Measurements from ENCODE around the gene ARHGAP44. TPM values are rescaled to one million over a fixed set of nuclear protein-coding genes. Genes with fewer than 3 reads are reported as not detected.

ARHGAP44 gene
- total and polyA plus RNA-seq, 4 donors: 0.14 to 1.3 (median 0.42) TPM

DNA sequence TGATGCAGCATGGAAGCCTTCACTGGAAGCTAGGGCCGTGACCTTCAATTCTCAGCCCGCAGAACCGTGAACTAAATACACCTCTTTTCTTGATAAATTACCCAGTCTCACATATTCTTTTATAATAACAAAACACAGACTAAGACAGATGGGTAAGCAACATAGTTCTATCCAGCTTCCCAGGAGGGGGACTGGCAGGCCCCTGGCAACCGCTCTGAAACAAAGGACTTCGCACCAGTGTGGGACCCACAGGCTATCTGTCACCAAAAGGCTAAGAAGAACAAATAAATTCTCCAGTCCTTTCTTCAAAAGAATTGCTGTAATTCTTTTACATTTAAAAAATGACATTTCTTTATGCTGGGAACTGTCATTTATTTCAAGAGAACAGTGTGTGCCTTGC lies 209.6 kb downstream of the ARHGAP44 start:
- Histone ChIP-seq H3K4me1 (ENCODE audit: control insufficient read depth in 4 of 4, insufficient read depth in 4 of 4, low read length in 3 of 4) (peaks cover 0 to 11% (median 0%) of the 10 kb centered on the region in 4 donors), H3K9ac (ENCODE audit: low read depth in 1 of 2, low read length in 2 of 2) (no peak overlapping the region), H3K4me3 (ENCODE audit: low read depth in 1 of 3, low read length in 3 of 3) (no peak overlapping the region), H3K9me3 (ENCODE audit: control insufficient read depth in 4 of 4, low read length in 3 of 4) (no peaks in the 10 kb centered on the region), H3K27ac (ENCODE audit: low read depth in 1 of 2, low read length in 2 of 2) (no peak overlapping the region), H3K36me3 (ENCODE audit: control insufficient read depth in 4 of 4, insufficient read depth in 3 of 4, low read depth in 1 of 4, low read length in 3 of 4) (peaks cover 32 to 81% (median 75%) of the 10 kb centered on the region in 4 donors), H3K27me3 (ENCODE audit: control insufficient read depth in 4 of 4, insufficient read depth in 4 of 4, low read length in 3 of 4) (no peaks in the 10 kb centered on the region)
- TF ChIP-seq FOXA1 (IDR thresholded peaks at IDR 0.05): no peak
- TF ChIP-seq REST (IDR thresholded peaks at IDR 0.05): no peak
- TF ChIP-seq, protein P1, sequence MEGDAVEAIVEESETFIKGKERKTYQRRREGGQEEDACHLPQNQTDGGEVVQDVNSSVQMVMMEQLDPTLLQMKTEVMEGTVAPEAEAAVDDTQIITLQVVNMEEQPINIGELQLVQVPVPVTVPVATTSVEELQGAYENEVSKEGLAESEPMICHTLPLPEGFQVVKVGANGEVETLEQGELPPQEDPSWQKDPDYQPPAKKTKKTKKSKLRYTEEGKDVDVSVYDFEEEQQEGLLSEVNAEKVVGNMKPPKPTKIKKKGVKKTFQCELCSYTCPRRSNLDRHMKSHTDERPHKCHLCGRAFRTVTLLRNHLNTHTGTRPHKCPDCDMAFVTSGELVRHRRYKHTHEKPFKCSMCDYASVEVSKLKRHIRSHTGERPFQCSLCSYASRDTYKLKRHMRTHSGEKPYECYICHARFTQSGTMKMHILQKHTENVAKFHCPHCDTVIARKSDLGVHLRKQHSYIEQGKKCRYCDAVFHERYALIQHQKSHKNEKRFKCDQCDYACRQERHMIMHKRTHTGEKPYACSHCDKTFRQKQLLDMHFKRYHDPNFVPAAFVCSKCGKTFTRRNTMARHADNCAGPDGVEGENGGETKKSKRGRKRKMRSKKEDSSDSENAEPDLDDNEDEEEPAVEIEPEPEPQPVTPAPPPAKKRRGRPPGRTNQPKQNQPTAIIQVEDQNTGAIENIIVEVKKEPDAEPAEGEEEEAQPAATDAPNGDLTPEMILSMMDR (IDR thresholded peaks at IDR 0.05; ENCODE audit: low read depth, low read length, missing input control): no peak
- no peak for TF ChIP-seq YY1 (IDR thresholded peaks at IDR 0.05)
- no peak for TF ChIP-seq HNF4A (conservative IDR thresholded peaks at IDR 0.05)
- 97% methylated on average over 5 of the region's 5 CpGs for WGBS
- DNase-seq (ENCODE audit: low spot score): no peak

DNA sequence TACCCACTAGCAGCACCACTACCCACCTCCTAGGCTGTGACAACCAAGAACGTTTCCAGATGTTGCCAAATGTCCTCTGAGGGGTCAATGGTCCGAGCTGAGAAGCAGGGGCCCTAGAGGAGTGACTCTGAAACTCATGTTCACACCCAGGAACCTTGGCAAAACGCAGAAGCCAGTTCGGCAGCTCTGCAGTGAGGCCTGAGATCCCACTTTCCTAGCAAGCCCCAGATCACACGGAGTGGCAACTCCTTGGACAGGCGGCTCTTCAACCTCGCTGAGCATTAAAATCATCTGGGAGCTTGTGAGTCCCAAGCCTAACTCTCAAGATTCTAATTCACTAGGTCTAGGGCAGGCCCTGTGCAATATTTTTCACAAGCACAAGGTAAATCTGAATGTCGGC lies 211.3 kb downstream of the ARHGAP44 start:
- H3K4me3 ChIP-seq (ENCODE audit: low read depth in 1 of 3, low read length in 3 of 3): no peak overlapping the region
- H3K27me3 ChIP-seq (ENCODE audit: control insufficient read depth in 4 of 4, insufficient read depth in 4 of 4, low read length in 3 of 4): no peaks in the 10 kb centered on the region
- H3K4me1 ChIP-seq (ENCODE audit: control insufficient read depth in 4 of 4, insufficient read depth in 4 of 4, low read length in 3 of 4): peaks cover 0 to 11% (median 0%) of the 10 kb centered on the region in 4 donors
- H3K9ac ChIP-seq (ENCODE audit: low read depth in 1 of 2, low read length in 2 of 2): no peak overlapping the region
- WGBS: 85% methylated on average over 8 of the region's 8 CpGs
- H3K9me3 ChIP-seq (ENCODE audit: control insufficient read depth in 4 of 4, low read length in 3 of 4): no peaks in the 10 kb centered on the region
- peaks cover 27 to 81% (median 73%) of the 10 kb centered on the region in 4 donors for H3K36me3 ChIP-seq (ENCODE audit: control insufficient read depth in 4 of 4, insufficient read depth in 3 of 4, low read depth in 1 of 4, low read length in 3 of 4)
- TF ChIP-seq FOXA2 (IDR thresholded peaks at IDR 0.05) (no peak), FOXA1 (IDR thresholded peaks at IDR 0.05) (no peak), REST (IDR thresholded peaks at IDR 0.05) (no peak), YY1 (IDR thresholded peaks at IDR 0.05) (no peak), SP1 (IDR thresholded peaks at IDR 0.05) (no peak), TAF1 (conservative IDR thresholded peaks at IDR 0.05) (no peak), ZBTB33 (IDR thresholded peaks at IDR 0.05) (no peak), RXRA (IDR thresholded peaks at IDR 0.05) (no peak), EGR1 (IDR thresholded peaks at IDR 0.05; ENCODE audit: low read depth in 2 of 2) (no peak), GABPA (IDR thresholded peaks at IDR 0.05 in 1 of 2, conservative IDR thresholded peaks at IDR 0.05 in 1 of 2) (no peak), JUND (IDR thresholded peaks at IDR 0.05) (no peak), HNF4G (IDR thresholded peaks at IDR 0.05) (no peak)
- TF ChIP-seq, protein P2, sequence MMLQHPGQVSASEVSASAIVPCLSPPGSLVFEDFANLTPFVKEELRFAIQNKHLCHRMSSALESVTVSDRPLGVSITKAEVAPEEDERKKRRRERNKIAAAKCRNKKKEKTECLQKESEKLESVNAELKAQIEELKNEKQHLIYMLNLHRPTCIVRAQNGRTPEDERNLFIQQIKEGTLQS (IDR thresholded peaks at IDR 0.05): no peak
- DNase-seq (ENCODE audit: low spot score): no peak
- H3K27ac ChIP-seq (ENCODE audit: low read depth in 1 of 2, low read length in 2 of 2): no peak overlapping the region
